Endometrium (tissue), 2 donors: ENCODE results near the gene RBMS3.
"Not testable (repeated sequence)": the region's sequence is repeated elsewhere in the genome, so short reads cannot be mapped to it uniquely, and the experiment has no call there.

Source experiments
- FAIRE-seq: peaks from 2 replicates; lab custom pipeline; 2012; peaks lifted over from hg19 to GRCh38; lab: Jason Lieb, UNC
- donor health status: control.
- donor health status: control.

Gene RBMS3

GRCh38 chr3:29312395-29312794 lies 31.5 kb downstream of the RBMS3 start:
- FAIRE-seq: no peak

GRCh38 chr3:29312960-29313452 lies 32.1 kb downstream of the RBMS3 start:
- FAIRE-seq: no peak

GRCh38 chr3:29313981-29314726 lies 33.3 kb downstream of the RBMS3 start:
- no peak for FAIRE-seq

- no peak for FAIRE-seq
These were observed 33.8 kb downstream of the RBMS3 start for GRCh38 chr3:29314727-29315088.

GRCh38 chr3:29317659-29318173 lies 36.8 kb downstream of the RBMS3 start:
- peak; percentile 15 for FAIRE-seq

GRCh38 chr3:29318251-29318650 lies 37.4 kb downstream of the RBMS3 start:
- FAIRE-seq: no peak

GRCh38 chr3:29319262-29319661 lies 38.4 kb downstream of the RBMS3 start:
- FAIRE-seq: no peak

GRCh38 chr3:29319798-29320197 lies 38.9 kb downstream of the RBMS3 start:
- FAIRE-seq: no peak

- FAIRE-seq: no peak
These were observed 41.7 kb downstream of the RBMS3 start for GRCh38 chr3:29322586-29322985.

GRCh38 chr3:29324180-29324651 lies 43.3 kb downstream of the RBMS3 start:
- FAIRE-seq: no peak

- not testable (repeated sequence) for FAIRE-seq
These were observed 45.7 kb downstream of the RBMS3 start for GRCh38 chr3:29326540-29326939.

GRCh38 chr3:29329986-29330890 lies 49.4 kb downstream of the RBMS3 start:
- no peak for FAIRE-seq

- no peak for FAIRE-seq
These were observed 50.2 kb downstream of the RBMS3 start for GRCh38 chr3:29331035-29331434.

- FAIRE-seq: no peak
These were observed 50.8 kb downstream of the RBMS3 start for GRCh38 chr3:29331456-29332194.

- no peak for FAIRE-seq
These were observed 51.3 kb downstream of the RBMS3 start for GRCh38 chr3:29332195-29332637.

- FAIRE-seq: no peak
These were observed 52.7 kb downstream of the RBMS3 start for GRCh38 chr3:29333576-29333975.

- FAIRE-seq: no peak
These were observed 53.8 kb downstream of the RBMS3 start for GRCh38 chr3:29334706-29335105.

- FAIRE-seq: peak; percentile 88
These were observed 54.6 kb downstream of the RBMS3 start for GRCh38 chr3:29335438-29335837.

GRCh38 chr3:29335943-29336342 lies 55.1 kb downstream of the RBMS3 start:
- FAIRE-seq: peak; percentile 85

GRCh38 chr3:29337565-29337964 lies 56.7 kb downstream of the RBMS3 start:
- FAIRE-seq: no peak

- FAIRE-seq: no peak
These were observed 57.5 kb downstream of the RBMS3 start for GRCh38 chr3:29338377-29338776.
